ENCODE measurements around the gene THTPA. TPM values are rescaled to one million over a fixed set of nuclear protein-coding genes. Genes with fewer than 3 reads are reported as not detected.

Gene THTPA
- total and polyA plus RNA-seq, 7 donors = 8.9 to 35.4 (median 22.0) TPM

DNA sequence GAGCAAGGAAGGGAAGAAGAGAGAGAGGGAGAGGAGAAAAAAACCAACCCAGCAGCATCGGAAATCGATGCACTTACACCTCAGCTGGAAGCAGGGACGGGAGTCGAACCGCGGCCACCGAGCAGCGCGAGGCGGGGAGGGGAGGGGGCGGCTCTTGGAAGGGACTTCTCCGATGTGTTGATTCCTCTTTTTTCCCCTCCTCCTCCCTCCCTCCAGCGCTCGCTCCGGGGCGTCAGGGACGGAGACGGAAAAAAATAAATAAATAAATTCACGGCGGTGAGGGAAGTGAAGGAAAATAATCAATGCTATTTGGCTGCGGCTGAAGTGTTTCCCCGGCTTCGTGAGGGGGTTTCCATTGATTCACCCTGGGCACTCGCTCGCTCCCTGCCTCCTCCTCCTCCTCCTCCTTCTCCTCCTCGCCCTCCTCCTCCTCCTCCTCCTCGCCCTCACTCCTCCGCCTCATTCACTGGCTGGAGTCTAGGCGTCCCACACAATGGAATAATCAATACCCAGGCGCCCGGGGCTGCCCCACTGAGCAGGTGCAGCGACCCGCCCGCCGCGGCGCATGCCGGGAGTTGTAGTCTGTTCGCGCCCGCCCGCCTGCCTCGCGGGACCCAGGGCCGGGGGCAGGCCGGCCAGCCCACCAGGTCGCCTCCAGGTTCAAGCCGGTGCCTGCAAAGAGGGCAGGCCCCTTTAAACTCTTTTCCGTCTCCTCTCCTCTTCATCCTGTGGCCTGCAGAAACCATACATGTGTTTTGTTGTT is 4.6 kb upstream of the THTPA start, which contains the start of gene ZFHX2:
Gene ZFHX2, minus strand, starts transcription at position 500 of the 763 bp plus-strand sequence. CDS start 16,440 bp downstream, outside the sequence.
- no peak for DNase-seq
- TF ChIP-seq POLR2AphosphoS5 (IDR thresholded peaks at IDR 0.05) (no peak), EP300 (IDR thresholded peaks at IDR 0.05) (no peak), POLR2A (IDR thresholded peaks at IDR 0.05) (no peak), CTCF (IDR thresholded peaks at IDR 0.05) (no peak)
- WGBS, 2 donors = 1% methylated on average over 49 of the region's 49 CpGs
- H3K27me3 ChIP-seq = no peaks in the 10 kb centered on the region
- peak within 1 kb of the TSS; percentile 62 to 70 (median 68) for H3K27ac ChIP-seq
- intact Hi-C loops (cut with DNase I) = loop anchor here (10.0 kb wide), 4 partner anchors 227 to 893 kb away; partner anchors contain the start of genes ACIN1, C14orf119, DCAF11 and NRL
- H3K36me3 ChIP-seq = no peaks in the 10 kb centered on the region
- H3K4me1 ChIP-seq = peaks cover 0 to 29% (median 20%) of the 10 kb centered on the region in 4 donors
- H3K9me3 ChIP-seq = no peaks in the 10 kb centered on the region
- H3K4me3 ChIP-seq = peak within 1 kb of the TSS; percentile 44 to 70 (median 64)

GRCh38 chr14:23555533-23555881 is 564 bp upstream of the THTPA start:
- peaks cover 0 to 20% (median 3%) of the 10 kb centered on the region in 4 donors for H3K36me3 ChIP-seq
- intact Hi-C loops (cut with DNase I) = loop anchor here (5.0 to 10.0 kb wide), 6 partner anchors 188 to 889 kb away; partner anchors contain the start of genes ACIN1, C14orf119, DCAF11 and EFS
- peaks cover 0 to 43% (median 34%) of the 10 kb centered on the region in 4 donors for H3K4me1 ChIP-seq
- no peak for TF ChIP-seq EP300 (IDR thresholded peaks at IDR 0.05)
- no peak for TF ChIP-seq POLR2AphosphoS5 (IDR thresholded peaks at IDR 0.05)
- no peak for TF ChIP-seq CTCF (IDR thresholded peaks at IDR 0.05)
- TF ChIP-seq POLR2A (IDR thresholded peaks at IDR 0.05) = no peak
- no peaks in the 10 kb centered on the region for H3K27me3 ChIP-seq
- no peak for DNase-seq
- peak overlapping the region; percentile 71 to 88 (median 82) for H3K4me3 ChIP-seq
- 2 to 3% methylated on average over 14 of the region's 14 CpGs for WGBS, 2 donors
- no peaks in the 10 kb centered on the region for H3K9me3 ChIP-seq
- H3K27ac ChIP-seq = peak overlapping the region; percentile 93 to 98 (median 95)

DNA sequence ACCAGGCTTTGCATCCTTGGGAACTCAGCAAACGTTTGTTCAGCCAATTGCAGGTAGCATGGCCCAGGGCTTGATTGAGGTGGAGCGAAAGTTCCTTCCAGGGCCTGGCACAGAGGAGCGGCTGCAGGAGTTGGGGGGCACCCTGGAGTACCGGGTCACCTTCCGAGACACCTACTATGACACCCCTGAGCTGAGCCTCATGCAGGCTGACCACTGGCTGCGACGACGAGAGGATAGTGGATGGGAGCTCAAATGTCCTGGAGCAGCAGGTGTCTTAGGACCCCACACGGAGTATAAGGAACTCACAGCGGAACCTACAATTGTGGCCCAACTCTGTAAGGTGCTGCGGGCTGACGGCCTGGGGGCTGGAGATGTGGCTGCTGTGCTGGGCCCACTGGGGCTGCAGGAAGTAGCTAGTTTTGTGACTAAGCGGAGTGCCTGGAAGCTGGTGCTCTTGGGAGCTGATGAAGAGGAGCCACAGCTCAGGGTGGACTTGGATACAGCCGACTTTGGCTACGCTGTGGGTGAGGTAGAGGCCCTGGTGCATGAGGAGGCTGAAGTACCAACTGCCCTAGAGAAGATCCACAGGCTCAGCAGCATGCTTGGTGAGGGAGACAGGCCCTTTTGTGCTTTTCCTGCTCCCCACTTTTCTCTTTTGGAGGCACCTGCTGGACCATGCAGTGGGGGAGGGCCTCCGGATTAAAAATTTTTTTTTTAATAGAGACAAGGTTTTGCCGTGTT is 799 bp downstream of the THTPA start:
- intact Hi-C loops (cut with DNase I) = loop anchor here (5.0 to 10.0 kb wide), 6 partner anchors 190 to 888 kb away; partner anchors contain the start of genes ACIN1, C14orf119, DCAF11 and EFS
- Histone ChIP-seq H3K4me1 (peaks cover 0 to 34% (median 28%) of the 10 kb centered on the region in 4 donors), H3K27ac (peak overlapping the region; percentile 93 to 98 (median 95)), H3K36me3 (peaks cover 0 to 20% (median 3%) of the 10 kb centered on the region in 4 donors), H3K27me3 (no peaks in the 10 kb centered on the region), H3K9me3 (no peaks in the 10 kb centered on the region), H3K4me3 (peak overlapping the region; percentile 71 to 88 (median 82))
- no peak for DNase-seq
- TF ChIP-seq EP300 (IDR thresholded peaks at IDR 0.05) (no peak), POLR2AphosphoS5 (IDR thresholded peaks at IDR 0.05) (no peak), CTCF (IDR thresholded peaks at IDR 0.05) (no peak)
- WGBS, 2 donors = 20 to 48% methylated on average over 17 of the region's 17 CpGs

- Histone ChIP-seq H3K4me3 (no peak overlapping the region), H3K27ac (peak overlapping the region in 2 of 4 donors; percentile 93 to 98), H3K27me3 (no peaks in the 10 kb centered on the region), H3K36me3 (peaks cover 0 to 20% (median 3%) of the 10 kb centered on the region in 4 donors), H3K9me3 (no peaks in the 10 kb centered on the region), H3K4me1 (peaks cover 0 to 31% (median 26%) of the 10 kb centered on the region in 4 donors)
- WGBS, 2 donors = 37 to 47% methylated on average over 2 of the region's 2 CpGs
- TF ChIP-seq POLR2AphosphoS5 (IDR thresholded peaks at IDR 0.05) (no peak), POLR2A (IDR thresholded peaks at IDR 0.05) (no peak), EP300 (IDR thresholded peaks at IDR 0.05) (no peak), CTCF (IDR thresholded peaks at IDR 0.05) (no peak)
- no peak for DNase-seq
- intact Hi-C loops (cut with DNase I) = loop anchor here (5.0 to 10.0 kb wide), 6 partner anchors 190 to 887 kb away; partner anchors contain the start of genes ACIN1, C14orf119, DCAF11 and EFS
Measured at GRCh38 chr14:23557521-23557920, 1.4 kb downstream of the THTPA start.
